ENCODE results near the gene CTCFL.
"Not testable (repeated sequence)": the region's sequence is repeated elsewhere in the genome, so short reads cannot be mapped to it uniquely, and the experiment has no call there.

Gene CTCFL

GRCh38 chr20:57504411-57504810 is 20.5 kb downstream of the CTCFL start:
- no peak for DNase-seq

GRCh38 chr20:57503035-57503658 is 21.8 kb downstream of the CTCFL start:
- no peak for DNase-seq

DNA sequence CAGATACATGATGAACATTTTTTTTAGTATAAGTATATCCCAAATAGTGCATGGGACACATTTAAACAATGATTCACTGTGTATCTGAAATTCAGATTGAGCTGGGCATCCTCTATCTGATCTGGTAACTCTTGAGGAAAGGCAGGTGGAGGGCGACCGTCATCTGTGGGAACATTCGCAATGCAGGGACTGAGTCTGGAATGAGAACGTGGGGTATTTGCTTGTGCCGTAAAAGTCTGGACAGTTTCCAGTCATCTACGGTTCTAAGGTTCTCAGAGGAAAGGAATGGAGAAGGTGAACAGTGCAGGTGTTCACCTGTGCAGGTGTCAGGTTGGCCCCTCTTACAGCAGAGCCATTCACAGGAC is 22.6 kb downstream of the CTCFL start:
- no peak for DNase-seq

GRCh38 chr20:57501461-57502335 is 23.2 kb downstream of the CTCFL start:
- no peak for DNase-seq

- no peak for DNase-seq
Measured at GRCh38 chr20:57500962-57501361, 24.0 kb downstream of the CTCFL start.

DNA sequence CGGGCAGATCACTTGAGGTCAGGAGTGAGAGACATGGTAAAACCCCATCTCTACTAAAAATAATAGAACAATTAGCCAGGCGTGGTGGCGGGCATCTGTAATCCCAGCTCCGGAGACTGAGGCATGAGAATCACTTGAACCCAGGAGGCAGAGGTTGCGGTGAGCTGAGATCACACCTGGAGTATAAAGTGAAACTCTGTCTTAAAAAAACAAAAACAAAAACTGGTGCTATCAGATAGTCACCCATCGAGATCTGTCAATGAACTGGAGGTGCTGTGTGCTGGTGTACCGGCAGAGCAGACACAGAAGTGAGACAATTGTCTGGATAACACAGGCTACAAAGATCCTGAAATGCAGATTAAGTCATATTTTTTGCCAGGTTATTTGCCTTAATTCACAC is 24.7 kb downstream of the CTCFL start:
- DNase-seq: no peak

DNA sequence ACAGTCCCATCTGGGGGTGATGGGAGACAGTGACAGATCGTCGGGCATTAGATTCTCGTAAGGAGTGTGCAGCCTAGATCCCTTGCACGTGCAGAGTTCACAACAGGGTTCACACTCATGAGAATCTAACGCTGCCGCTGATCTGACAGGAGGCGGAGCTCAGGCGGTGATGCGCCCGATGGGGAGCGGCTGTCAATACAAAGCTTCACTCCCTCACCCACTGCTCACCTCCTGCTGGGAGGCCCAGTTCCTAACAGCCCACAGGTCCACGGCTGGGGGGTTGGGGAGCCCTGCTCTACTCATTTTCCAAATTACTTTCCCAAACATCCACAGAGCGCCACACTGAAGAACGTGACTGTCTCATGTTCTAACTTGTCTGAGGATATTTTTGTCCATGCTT is 25.3 kb downstream of the CTCFL start:
- no peak for DNase-seq

- DNase-seq: no peak
Measured at GRCh38 chr20:57498425-57499400, 26.2 kb downstream of the CTCFL start.

- no peak for DNase-seq
Measured at GRCh38 chr20:57496592-57496991, 28.3 kb downstream of the CTCFL start.

GRCh38 chr20:57495978-57496377 is 29.0 kb downstream of the CTCFL start:
- DNase-seq: no peak

- DNase-seq: no peak
Measured at GRCh38 chr20:57493091-57493615, 31.8 kb downstream of the CTCFL start.

DNA sequence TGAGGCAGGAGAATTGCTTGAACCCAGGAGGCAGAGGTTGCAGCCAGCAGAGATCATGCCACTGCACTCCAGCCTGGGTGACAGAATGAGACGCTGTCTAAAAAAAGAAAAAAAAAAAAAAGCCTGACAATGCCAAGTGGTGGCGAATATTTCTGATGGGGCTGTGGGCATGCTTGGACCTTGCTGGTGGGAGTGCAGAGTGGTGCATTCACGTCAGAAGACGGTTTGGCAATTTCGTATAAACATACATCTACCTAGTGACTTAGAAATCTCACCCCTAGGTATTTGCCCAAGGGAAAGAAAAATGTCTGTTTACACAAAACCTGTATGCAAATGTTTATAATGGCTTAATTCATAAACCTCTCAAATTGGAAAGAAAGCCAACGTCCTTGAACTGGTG is 33.6 kb downstream of the CTCFL start:
- no peak for DNase-seq

- DNase-seq: not testable (repeated sequence)
Measured at GRCh38 chr20:57488277-57488676, 36.7 kb downstream of the CTCFL start.

DNA sequence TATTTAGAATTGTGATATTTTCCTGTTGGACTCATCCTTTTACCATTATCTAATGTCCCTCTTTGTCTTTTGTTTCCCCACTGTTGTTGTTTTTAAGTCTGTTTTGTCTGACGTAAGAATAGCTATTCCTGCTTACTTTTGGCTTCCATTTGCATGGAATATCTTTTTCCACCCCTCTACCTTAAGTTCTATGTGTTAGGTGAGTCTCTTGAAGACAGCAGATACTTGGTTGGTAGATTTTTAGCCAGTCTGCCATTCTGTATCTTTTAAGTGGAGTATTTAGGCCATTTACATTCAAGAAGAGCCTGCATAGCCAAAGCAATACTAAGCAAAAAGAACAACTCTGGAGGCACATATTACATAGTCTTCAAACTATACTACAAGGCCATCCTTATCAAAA is 39.2 kb downstream of the CTCFL start:
- no peak for DNase-seq

- DNase-seq: no peak
Measured at GRCh38 chr20:57484772-57485171, 40.2 kb downstream of the CTCFL start.

- DNase-seq: no peak
Measured at GRCh38 chr20:57483287-57484050, 41.5 kb downstream of the CTCFL start.

DNA sequence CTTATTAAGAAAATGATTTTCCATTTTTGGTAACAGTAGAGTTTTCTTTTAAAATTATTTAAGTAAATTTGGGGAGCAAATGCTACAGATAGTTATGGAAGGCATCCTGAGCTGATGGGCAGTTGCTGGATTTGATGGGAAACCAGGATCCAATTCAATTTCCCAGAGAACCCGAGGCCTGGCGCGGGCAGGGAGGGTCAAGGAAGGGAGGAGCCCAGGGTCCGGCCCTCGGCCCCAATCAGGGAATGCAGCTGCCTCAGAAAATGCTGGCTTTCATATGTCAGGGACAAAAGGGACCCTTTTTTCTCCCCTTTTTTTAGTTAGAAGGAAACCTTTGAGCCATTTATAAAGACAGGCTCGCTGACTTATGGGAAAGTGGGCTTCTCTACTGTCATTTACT is 42.1 kb downstream of the CTCFL start:
- no peak for DNase-seq

- no peak for DNase-seq
Measured at GRCh38 chr20:57482148-57482547, 42.8 kb downstream of the CTCFL start.

GRCh38 chr20:57481281-57481711 is 43.6 kb downstream of the CTCFL start:
- no peak for DNase-seq

DNA sequence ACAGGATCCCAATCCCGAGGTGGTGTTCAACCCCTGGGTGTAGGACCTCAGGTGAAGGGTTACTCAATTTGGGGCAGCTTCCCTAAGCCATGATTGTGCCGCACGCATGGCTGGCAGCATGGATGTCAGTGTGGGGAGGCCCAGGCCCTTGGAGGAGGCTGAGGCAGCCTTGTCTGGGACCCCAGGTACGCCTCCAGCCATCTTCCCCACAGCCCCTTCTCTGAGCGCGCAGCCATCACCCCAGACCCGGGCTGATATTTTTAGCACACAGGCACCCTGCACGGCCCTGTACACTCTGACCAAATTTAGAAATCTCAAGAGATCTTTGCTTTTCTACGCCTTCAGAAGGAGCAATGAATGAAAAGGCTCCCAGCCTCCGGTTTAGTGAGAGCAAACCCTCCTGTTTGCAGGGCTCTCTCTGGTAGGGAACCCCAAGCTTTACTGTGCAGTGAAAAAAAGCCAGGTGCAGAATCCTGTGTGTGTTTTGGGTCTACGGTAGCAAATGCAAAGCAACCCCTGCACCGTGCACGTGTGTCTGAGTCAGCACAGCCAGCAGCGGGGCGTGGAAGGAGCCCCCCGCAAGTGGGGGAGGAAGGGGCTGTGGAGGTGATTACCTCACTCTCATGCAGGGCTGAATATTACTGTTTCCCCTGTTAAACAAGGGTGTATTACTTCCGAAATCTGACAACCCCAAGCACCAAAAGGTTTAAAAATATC is 44.3 kb downstream of the CTCFL start:
- no peak for DNase-seq

DNA sequence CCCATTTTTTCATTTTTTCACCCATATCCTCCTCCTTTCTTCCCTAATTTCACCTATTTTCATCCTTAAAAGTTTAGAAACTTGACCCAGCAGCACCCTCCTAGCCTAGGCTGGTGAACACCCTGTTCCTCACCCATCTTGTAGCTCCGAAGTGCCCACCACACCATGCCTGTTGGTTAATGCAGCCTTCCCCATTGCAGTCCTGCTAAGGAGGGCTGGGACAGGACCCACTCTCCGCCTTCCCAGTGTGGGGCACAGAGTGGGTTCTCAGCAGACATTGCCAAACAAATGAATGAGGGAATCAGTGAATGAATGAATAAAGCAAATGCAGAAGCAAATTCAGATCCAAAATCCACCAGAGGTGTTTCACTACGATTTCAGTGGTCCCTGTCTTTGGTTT is 45.7 kb downstream of the CTCFL start:
- no peak for DNase-seq

DNA sequence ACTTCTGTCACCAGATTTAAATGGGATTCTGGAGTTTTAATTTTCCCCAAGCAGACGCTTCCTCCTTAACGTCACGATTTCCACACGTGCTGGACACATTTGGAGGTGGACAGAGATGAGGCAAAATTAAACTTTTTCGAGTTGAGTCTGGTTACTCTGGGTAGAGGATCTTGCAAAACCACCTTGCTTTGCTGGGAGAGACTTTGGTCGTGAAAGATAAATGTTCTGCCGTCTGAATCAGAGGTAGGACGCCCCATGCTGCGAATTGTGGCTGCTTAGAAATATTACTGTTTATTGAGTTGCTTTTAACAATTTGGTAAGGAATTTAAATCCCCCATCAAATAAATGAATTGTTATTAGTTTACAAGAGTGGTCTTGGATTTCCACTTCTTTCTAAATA is 46.8 kb downstream of the CTCFL start:
- no peak for DNase-seq

All from NCI-H2107 (cell line).